Mesenteric fat pad (tissue), 1 donor: ENCODE results near the gene WFIKKN2. TPM values are rescaled to one million over a fixed set of nuclear protein-coding genes. Genes with fewer than 3 reads are reported as not detected.

Experiments
- DNase-seq: peaks from one replicate; pipeline ENCODE4 v3.0.0-alpha.2; 2020; ENCODE audit warnings: low spot score
- total RNA-seq: library from RNA; stranded (reverse); fragmentation: NEBNext Ultra II Directional; extraction: Animal tissue kit (Norgen Biotek cat#: 25700); gene quantifications from one replicate; pipeline ENCODE4 v1.2.1, GENCODE V29; 2021
- donor health status: DM: yes; HTN: yes; CAD: no.

WFIKKN2 gene
- total RNA-seq, 1 donor from 2014 or later, result 0.16 TPM

DNA sequence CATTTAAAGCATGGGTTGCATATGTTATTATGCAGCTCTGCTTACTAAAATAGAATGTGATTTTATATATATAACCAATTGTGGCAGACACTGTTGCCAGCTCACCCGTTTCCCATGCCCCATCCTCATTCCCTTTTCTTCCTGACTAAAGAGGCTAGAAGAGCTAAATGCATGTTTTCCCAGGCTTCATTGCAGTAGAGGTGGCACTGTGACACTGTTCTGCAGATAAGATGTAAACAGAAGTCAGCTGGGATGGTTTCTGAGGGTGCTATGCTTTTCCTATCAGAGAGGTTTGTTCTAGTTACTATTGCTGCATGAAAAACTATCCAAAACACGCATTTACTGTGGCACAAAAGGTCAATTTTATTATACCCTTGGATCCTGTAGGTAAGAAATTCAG, 36.5 kb downstream of the WFIKKN2 start:
- no peak for DNase-seq

DNA sequence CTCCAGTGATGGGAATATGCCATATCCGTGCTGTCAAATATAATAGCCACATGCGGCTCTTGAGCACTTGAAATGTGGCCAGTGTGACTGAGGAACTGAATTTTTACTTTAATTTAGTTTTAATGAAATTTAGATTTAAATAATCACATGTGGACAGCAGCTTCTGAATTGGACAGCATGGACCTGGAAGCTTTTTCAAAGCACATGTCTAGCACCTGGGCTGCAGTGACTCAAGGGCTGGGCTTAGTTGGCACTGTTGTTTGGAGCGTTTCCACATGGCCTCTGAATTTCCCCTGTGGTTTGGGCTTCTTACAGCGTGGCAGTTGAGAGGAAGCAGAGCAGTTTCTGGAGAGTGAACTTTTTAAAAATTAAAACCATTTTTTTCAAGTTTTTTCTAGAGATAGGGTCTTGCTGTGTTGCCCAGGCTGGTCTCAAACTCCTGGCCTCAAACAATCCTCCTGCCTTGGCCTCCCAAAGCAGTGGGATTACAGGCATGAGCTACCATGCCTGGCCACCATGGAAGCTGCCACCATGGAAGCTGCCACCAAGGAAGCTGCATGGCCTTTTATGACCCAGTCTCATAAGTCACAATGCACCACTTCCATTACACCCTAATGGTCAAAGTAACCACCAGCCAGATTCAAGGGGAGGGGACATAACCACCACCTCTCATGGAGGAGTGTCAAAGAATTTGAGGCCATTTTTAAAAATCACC, 37.5 kb downstream of the WFIKKN2 start:
- DNase-seq, result peak; percentile 24

DNA sequence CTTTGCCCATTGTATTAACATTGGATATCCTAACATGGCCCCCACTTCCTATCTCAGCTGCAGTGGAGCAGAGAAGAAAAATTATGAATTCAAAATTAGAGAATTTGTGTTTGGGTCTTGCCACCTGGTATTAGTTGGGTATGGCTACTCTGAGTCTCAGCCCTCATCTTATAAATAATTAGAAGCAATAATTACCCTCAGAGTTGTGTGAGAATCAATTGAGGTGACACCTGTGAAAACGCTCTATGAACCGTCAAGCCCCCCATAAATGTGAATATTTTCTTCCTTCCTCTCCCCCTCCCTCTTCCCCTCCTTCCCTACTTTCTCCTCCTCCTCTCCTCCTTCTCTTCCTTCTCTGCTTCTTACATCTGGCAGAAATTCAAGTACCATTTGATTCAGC, 39.7 kb downstream of the WFIKKN2 start:
- no peak for DNase-seq

DNA sequence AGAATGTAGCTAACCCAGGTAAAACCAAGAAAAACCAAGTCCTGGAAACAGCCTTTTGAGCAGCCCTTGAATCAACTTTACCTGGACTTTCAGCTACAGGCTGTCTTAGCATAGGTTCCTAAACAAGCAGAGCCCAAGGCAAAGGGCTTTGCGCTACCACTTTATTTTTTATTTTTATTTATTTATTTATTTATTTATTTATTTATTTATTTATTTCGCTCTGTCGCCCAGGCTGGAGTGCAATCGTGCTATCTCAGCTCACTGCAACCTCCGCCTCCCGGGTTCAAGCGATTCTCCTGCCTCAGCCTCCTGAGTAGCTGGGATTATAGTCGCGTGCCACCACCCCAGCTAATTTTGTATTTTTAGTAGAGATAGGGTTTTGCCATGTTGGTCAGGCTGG, 41.7 kb downstream of the WFIKKN2 start:
- peak; percentile 49 for DNase-seq

DNA sequence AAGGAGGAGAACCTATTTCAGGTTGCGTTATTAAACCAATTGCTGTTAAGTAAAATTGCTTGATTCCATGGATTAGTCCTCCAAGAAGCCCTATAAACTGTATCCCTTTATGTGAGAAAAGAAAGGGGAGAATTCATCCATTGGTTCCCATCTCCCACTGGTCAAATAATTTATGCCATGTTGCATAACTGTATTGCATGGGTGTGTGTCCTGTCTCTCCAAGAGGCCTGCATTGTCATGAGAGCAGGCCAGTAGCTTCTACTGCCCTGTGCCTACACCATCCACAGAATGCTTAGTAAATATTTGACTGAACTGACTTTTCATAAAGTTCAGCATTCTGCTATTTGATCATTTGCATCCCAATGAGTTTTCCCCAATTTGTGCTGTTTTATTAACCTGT, 42.5 kb downstream of the WFIKKN2 start:
- DNase-seq, result no peak

DNA sequence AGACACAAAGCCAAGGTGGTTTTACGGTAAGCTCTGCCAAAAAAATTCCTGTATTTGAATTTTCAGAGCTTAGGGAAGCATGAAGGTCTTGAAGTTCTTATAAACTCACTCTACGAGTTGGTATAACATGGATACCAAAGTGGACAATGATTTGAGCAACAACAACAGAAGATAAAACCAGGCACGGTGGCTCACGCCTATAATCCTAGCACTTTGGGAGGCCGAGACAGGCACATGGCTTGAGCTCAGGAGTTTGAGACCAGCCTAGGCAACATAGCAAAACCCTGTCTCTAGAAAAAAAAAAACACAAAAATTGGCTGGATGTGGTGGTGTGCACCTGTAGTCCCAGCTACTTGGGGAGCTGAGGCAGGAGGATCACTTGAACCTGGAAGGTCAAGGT, 43.7 kb downstream of the WFIKKN2 start:
- DNase-seq, result no peak

DNA sequence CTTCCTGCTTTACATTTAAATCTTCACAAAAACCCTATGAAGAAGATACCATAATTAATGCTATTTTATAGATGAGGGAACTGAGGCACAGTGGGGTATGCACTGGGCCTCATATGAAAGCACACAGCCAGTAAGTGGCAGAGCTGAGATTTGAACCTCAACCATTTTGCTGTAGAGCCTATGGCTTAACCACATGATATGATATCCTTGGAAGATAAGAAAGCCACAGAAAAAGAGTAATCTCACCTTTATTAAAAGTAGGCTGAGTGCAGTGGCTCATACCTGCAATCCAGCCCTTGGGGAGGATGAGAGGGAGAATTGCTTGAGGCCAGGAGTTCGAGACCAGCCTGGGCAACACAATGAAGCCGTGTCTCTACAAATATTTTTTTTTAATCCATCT, 45.8 kb downstream of the WFIKKN2 start:
- DNase-seq, result no peak

DNA sequence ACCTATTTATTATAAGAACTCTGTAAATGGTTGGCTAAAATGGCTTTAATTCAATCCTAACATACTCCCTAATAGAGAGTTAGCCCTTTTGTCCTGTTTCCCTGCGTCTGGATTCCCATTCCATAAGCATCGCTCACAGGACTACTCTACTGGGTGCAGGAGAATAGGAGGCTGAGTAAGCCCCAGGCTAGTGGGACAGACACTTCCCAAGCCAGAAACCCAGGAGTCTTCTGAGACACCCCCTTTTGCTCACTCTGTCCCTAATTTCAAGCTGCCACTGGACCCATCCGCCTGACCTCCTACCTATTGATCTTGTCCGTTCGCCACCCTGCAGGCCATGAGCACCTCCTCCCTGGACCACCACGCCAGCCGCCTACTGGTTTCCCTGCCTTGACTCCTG, 47.5 kb downstream of the WFIKKN2 start:
- DNase-seq, result peak; percentile 62

DNA sequence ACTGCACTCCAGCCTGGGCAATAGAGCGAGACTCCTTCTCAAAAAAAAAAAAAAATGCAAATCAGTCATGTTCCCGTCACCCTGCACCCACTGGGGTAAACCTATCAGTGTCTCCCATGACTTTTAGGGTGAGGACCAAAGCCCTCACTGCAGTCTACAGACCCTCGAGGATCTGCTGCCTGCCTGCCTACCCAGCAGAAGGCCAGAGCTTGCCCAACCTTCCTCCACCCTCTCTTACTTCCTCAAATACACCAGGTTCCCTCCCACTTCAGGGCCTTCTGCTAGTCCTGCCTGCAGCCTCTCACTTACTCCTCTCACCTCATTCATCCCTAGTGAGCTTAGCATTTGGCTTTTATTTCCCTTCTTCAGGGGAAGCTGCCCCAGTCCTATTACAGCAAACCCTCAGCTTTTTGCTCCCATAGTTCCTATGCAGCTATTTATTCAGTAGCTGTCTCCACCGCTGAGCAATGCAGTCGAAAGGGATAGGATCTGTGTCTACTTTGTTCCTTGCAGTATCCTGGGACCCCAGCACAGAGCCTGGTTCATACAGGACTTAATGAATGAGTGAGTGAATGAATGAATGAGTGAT, 48.6 kb downstream of the WFIKKN2 start:
- DNase-seq, result peak; percentile 26

DNA sequence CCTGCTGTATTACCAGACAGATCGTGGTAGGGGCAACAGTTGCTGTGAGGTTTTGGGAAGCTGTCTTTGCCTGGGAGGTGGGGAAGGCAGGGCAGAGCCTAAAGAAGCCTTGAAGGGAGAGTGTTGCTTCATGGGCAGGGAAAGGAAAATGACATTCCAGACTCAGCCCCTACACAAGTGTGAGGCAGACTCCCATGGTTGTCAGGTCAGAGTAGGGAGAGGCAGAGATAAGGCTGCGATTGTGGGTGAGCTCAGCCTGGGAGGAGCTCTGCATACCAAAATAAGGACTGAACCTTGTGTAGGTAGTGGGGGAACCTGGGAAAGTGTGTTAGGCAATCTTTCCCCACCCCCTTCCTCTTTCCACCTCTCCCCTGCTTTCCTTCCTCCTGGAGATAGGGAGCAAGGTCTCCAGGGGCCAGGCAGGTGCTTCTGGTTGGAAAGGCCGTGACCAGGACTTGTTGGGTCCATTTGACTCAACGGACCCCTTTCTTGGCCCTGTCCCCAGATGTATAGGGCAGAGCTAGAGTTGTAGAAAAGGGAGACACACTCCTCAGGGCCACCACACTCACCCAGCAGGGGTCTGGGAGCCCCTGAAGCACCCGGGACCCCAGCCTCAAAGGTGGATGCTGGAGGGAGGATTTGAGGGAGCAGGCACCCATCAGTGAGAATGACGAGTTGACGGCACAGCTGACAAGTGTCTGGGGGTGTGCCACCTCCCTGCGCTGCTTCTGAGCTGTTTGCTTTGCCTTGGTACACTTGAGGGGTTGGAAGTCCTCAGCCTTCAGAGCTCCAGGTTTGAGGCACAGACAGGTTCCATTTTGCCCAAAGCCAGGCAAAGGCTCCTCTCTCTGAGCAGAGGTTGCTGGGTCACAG, 49.3 kb downstream of the WFIKKN2 start:
- DNase-seq, result peak; percentile 55

DNA sequence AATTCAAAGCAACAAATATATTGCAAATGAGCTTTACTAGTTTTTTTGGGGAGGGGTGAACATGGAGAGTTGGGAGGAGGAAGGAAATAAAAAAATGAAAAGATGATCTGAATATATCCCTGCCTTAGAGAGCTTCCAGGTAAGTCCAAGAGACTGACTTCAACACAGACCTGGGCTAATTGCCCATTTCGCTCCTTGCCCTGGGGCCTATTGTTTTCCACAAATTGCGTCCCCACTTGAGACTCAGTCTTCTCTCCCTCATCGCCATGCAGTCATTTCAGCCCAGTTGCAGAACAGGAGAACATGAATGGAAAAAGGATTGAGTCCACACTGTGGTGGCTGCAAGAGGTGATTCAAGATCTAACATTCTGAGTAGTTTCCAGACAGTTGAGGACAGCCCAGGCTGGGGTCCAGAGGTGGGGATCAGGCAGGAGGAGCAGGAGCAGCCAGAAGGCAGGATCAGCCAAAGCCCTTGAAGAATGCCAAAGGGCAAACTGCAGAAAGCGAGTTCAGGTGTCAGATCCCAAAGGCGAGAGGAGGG, 52.4 kb downstream of the WFIKKN2 start:
- DNase-seq, result peak; percentile 47

DNA sequence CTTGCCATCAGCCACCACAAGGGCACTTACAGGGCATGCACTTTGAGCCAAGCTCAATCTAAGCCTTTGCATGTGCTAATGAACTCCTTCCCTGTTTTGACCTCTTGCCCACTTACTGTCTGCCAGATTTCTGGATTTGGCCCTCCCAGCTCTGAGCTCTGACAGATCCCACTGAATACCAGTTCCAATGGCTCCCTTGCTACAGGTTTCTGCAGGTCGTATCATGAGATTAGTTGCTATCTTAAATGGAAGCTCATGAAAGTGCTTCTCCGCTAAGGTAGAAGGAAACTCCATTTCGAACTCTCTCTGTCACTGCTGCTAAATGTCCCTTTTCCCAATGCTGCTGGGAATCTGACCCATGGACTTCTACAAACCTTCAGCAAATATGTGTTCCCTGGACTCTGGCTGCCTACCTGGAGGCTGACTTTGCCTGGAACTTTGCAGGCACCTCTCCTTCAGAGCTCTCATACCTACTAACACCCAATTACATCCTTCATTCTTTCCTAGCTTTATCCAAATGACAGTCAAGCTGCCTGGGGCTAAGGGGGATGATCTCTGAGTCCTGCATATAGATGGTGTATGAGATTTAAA, 54.2 kb downstream of the WFIKKN2 start:
- peak; percentile 16 for DNase-seq

DNA sequence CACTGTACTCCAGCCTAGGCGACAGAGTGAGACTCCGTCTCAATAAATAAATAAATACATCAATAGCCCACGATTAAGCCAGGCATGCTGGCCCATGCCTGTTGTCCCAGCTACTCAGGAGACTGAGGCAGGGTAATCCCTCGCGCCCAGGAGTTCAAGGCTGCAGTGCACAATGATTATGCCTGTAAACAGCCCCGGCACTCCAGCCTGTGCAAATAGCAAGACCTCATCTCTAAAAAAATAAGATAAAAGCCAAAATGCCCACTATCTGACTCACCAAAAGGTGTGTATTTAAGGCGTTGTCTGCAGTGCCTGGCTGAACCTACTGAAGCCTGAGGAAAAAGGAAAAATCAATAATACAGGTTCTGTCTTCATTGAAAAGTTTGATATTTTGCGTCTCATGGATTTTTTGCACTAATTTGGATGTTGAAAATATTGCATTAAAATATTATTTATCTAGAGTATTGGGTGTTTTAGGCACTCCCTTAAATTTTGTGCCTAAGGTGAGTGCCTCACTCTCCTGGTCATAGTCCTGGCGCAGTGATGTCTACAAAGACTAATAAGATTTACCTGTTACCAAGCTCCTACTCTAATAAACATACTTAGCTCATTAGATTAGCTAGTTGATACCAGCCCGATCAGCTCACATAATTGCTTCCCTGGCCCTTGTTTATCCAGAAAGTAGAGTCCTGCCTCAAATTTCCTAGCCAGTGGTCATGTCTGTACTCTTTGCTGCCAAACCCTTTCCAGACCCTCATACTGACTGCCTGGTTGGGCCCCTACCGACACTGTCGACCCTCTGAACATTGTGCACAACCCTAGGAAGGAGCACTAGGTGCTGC, 55.5 kb downstream of the WFIKKN2 start:
- peak; percentile 47 for DNase-seq

DNA sequence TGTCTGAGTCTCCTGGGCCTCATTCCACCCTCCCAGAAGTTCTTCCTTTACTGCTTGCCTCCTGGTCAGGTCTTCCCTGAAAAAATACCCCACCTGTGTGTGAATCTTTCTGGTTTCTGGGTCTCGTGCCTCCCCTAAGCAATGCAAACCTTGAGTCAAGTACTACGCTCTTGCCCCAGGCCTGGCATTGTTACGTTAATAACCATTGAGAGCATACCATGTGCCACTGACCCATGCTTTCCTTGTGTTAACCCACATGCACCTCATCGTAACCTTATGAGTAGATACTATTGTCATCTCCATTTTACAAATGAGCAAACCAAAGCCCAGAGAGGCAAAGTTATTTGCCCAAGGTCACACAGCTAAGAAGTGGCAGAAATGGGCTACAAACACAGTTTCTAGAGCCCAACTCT, 56.2 kb downstream of the WFIKKN2 start:
- no peak for DNase-seq

Other genes starting within 250 kb of the WFIKKN2 start
- gene ABCC3, start 200.7 kb upstream of the WFIKKN2 start, total RNA-seq, result 52.8 TPM
- gene ANKRD40, start 127.7 kb upstream of the WFIKKN2 start, total RNA-seq, result 92.0 TPM
- gene LUC7L3, start 116.0 kb upstream of the WFIKKN2 start, total RNA-seq, result 78.6 TPM
- not detected for gene ANKRD40CL, start 68.1 kb upstream of the WFIKKN2 start, total RNA-seq
- 70.7 TPM for gene TOB1, start 30.8 kb downstream of the WFIKKN2 start, total RNA-seq